ENCODE measurements around the gene CD177. TPM values are rescaled to one million over a fixed set of nuclear protein-coding genes. Genes with fewer than 3 reads are reported as not detected.
"Not testable (repeated sequence)": the region's sequence is repeated elsewhere in the genome, so short reads cannot be mapped to it uniquely, and the experiment has no call there.

Gene CD177
- total RNA-seq, 1 experiment from 2014 or later: 0.09 TPM

GRCh38 chr19:43342104-43342503, 11.4 kb upstream of the CD177 start:
- not testable (repeated sequence) for H3K4me2 ChIP-seq (ENCODE audit: insufficient read depth, insufficient read length, low read length); H3K56ac ChIP-seq (ENCODE audit: insufficient read length, low read depth, low read length); H3K27me3 ChIP-seq (ENCODE audit: insufficient read depth, low read length); H3K14ac ChIP-seq (ENCODE audit: insufficient read depth, low read length); H4K20me1 ChIP-seq (ENCODE audit: control insufficient read depth, insufficient read depth, insufficient read length); H3K4me3 Mint-ChIP-seq; H4K91ac ChIP-seq (ENCODE audit: insufficient read length, low read depth, low read length); H3K18ac ChIP-seq (ENCODE audit: insufficient read length, low read depth, low read length); H2BK15ac ChIP-seq (ENCODE audit: low read depth, low read length); H2BK5ac ChIP-seq (ENCODE audit: insufficient read length, low read length); H3K23me2 ChIP-seq (ENCODE audit: insufficient read length, low read depth, low read length, poor library complexity, severe bottlenecking); H3T11ph ChIP-seq (ENCODE audit: low read length); H3K4me1 Mint-ChIP-seq; H2BK12ac ChIP-seq (ENCODE audit: insufficient read length, low read depth, low read length); H3K9ac ChIP-seq (ENCODE audit: extremely low read depth, insufficient read length, low read length); H2BK20ac ChIP-seq (ENCODE audit: low read depth, low read length, poor library complexity, severe bottlenecking); H3K9me3 ChIP-seq (ENCODE audit: control insufficient read depth, low read depth, low read length); H2BK120ac ChIP-seq (ENCODE audit: low read depth, low read length, poor library complexity, severe bottlenecking); H3K79me1 ChIP-seq (ENCODE audit: insufficient read depth, low read depth, low read length, poor library complexity, severe bottlenecking); H3K79me2 ChIP-seq (ENCODE audit: insufficient read depth, low read length); H3K36me3 Mint-ChIP-seq (ENCODE audit: insufficient read depth in 1 of 3, low read depth in 3 of 3); H4K8ac ChIP-seq (replicated peaks; ENCODE audit: insufficient read length, low read depth, low read length); H2AFZ ChIP-seq (ENCODE audit: low read length); H3K27ac ChIP-seq (ENCODE audit: insufficient read length, low read depth, low read length); H3K4me1 ChIP-seq (ENCODE audit: insufficient read depth, low read length); H4K5ac ChIP-seq (ENCODE audit: insufficient read length, low read depth, low read length); H2AK5ac ChIP-seq (ENCODE audit: insufficient read length, low read length); DNase-seq; H3K23ac ChIP-seq (ENCODE audit: insufficient read length, low read depth, low read length); H3K4ac ChIP-seq (ENCODE audit: low read depth, low read length)
- WGBS (ENCODE audit: extremely low coverage, insufficient read length, low lambda C conversion rate): no CpG with 5 or more reads among the region's 8 CpGs
- peaks cover 14 to 50% of the 10 kb centered on the region in 2 experiments for H3K9me3 Mint-ChIP-seq
- H3K27ac Mint-ChIP-seq: peak overlapping the region in 1 of 3 experiments; percentile 88; a peak in 1 of 7 replicates
- H3K27me3 Mint-ChIP-seq (ENCODE audit: low read depth): peaks cover 24% of the 10 kb centered on the region

- H4K5ac ChIP-seq (ENCODE audit: insufficient read length, low read depth, low read length); H2BK120ac ChIP-seq (ENCODE audit: low read depth, low read length, poor library complexity, severe bottlenecking); H3K14ac ChIP-seq (ENCODE audit: insufficient read depth, low read length); H3K27me3 ChIP-seq (ENCODE audit: insufficient read depth, low read length); H3K9me3 ChIP-seq (ENCODE audit: control insufficient read depth, low read depth, low read length); H3K4ac ChIP-seq (ENCODE audit: low read depth, low read length); H2BK12ac ChIP-seq (ENCODE audit: insufficient read length, low read depth, low read length); DNase-seq; H3K18ac ChIP-seq (ENCODE audit: insufficient read length, low read depth, low read length); H3K27ac ChIP-seq (ENCODE audit: insufficient read length, low read depth, low read length); H3K9ac ChIP-seq (ENCODE audit: extremely low read depth, insufficient read length, low read length); H4K8ac ChIP-seq (replicated peaks; ENCODE audit: insufficient read length, low read depth, low read length); H3K56ac ChIP-seq (ENCODE audit: insufficient read length, low read depth, low read length); H4K20me1 ChIP-seq (ENCODE audit: control insufficient read depth, insufficient read depth, insufficient read length); H3K4me3 Mint-ChIP-seq; H2BK15ac ChIP-seq (ENCODE audit: low read depth, low read length); H2AK5ac ChIP-seq (ENCODE audit: insufficient read length, low read length); H3K4me1 ChIP-seq (ENCODE audit: insufficient read depth, low read length); H3K23ac ChIP-seq (ENCODE audit: insufficient read length, low read depth, low read length); H3K23me2 ChIP-seq (ENCODE audit: insufficient read length, low read depth, low read length, poor library complexity, severe bottlenecking); H3K79me1 ChIP-seq (ENCODE audit: insufficient read depth, low read depth, low read length, poor library complexity, severe bottlenecking); H3T11ph ChIP-seq (ENCODE audit: low read length); H4K91ac ChIP-seq (ENCODE audit: insufficient read length, low read depth, low read length); H2BK20ac ChIP-seq (ENCODE audit: low read depth, low read length, poor library complexity, severe bottlenecking); H3K4me1 Mint-ChIP-seq; H3K4me2 ChIP-seq (ENCODE audit: insufficient read depth, insufficient read length, low read length); H3K79me2 ChIP-seq (ENCODE audit: insufficient read depth, low read length); H2AFZ ChIP-seq (ENCODE audit: low read length); H2BK5ac ChIP-seq (ENCODE audit: insufficient read length, low read length): not testable (repeated sequence)
- Mint-ChIP-seq H3K27ac (peak overlapping the region in 1 of 3 experiments; percentile 62; a peak in 1 of 7 replicates), H3K36me3 (ENCODE audit: insufficient read depth in 1 of 3, low read depth in 3 of 3) (peaks cover 2 to 13% (median 4%) of the 10 kb centered on the region in 3 experiments; a peak in 6 of 7 replicates), H3K27me3 (ENCODE audit: low read depth) (peaks cover 24% of the 10 kb centered on the region), H3K9me3 (peaks cover 26 to 52% of the 10 kb centered on the region in 2 experiments)
- no CpG with 5 or more reads among the region's 16 CpGs for WGBS (ENCODE audit: extremely low coverage, insufficient read length, low lambda C conversion rate)
These were observed 9.1 kb upstream of the CD177 start for GRCh38 chr19:43344347-43344925.

All from H9 (cell line).